Right atrium auricular region (tissue), 2 donors: ENCODE results near the gene COL4A2. TPM values are rescaled to one million over a fixed set of nuclear protein-coding genes. Genes with fewer than 3 reads are reported as not detected.

ENCODE experiments used
- DNase-seq: peaks from one replicate; pipeline ENCODE4 v3.0.0-alpha.2; 2019; ENCODE audit warnings: low spot score
- H3K27ac ChIP-seq, 2 donors: fragments of 200-600 bp; sonication (generic); 1 replicate in 1 of 2; 2 replicates in 1 of 2; pipeline ENCODE4 v1.5.1; 2016 to 2019
- H3K27me3 ChIP-seq, 2 donors: fragments of 200-600 bp; sonication (generic); one replicate each; pipeline versions ENCODE4 v1.5.1 to v1.6.0; 2017 to 2019
- H3K36me3 ChIP-seq: fragments of 200-600 bp; sonication (generic); one replicate; pipeline ENCODE4 v1.5.1; 2016
- H3K4me1 ChIP-seq, 2 donors: fragments of 200-600 bp; sonication (generic); one replicate each; pipeline versions ENCODE4 v1.5.1 to v1.6.0; 2017 to 2019
- H3K4me3 ChIP-seq, 2 donors: fragments of 200-600 bp; sonication (generic); 1 replicate in 1 of 2; 2 replicates in 1 of 2; pipeline ENCODE4 v1.5.1; 2017 to 2019; ENCODE audit warnings: mild to moderate bottlenecking in 1 of 2, moderate library complexity in 1 of 2
- H3K9me3 ChIP-seq, 2 donors: fragments of 200-600 bp; sonication (generic); one replicate each; pipeline ENCODE4 v1.5.1; 2019
- total RNA-seq, 2 donors: library from RNA; depleted of rRNA; stranded (reverse); fragments of >200 nt; gene quantifications; one replicate each; pipeline ENCODE4 v1.1.0, GENCODE V29; 2016
- TF ChIP-seq, protein P1 (sequence below), 2 donors: fragments of 200-600 bp; sonication (generic); IDR thresholded peaks; one replicate each; pipeline ENCODE4 v1.5.1; 2019; ENCODE audit warnings: antibody characterized with exemption in 2 of 2

The COL4A2 gene
- total RNA-seq, 2 donors from 2014 or later: 141 to 153 TPM

DNA sequence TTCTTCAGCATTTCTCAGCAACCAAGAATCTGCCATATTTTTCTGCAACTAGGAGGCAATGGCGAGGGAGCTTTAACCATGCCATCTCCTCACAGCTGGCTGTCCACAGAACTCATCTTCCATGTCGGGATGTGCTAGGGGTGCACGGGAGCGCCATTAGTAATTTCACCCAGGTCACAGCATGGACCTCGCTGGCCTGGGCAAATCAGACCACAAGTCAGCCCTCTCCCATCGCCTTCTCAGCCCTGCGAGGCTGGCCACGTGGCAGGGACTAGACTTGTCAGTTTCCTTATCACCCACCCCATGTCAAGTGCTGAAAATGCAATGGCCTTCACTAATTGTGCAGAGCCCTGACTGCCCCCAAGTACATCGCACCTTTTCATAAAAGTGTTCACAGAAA lies 15.8 kb upstream of the COL4A2 start:
- no peaks in the 10 kb centered on the region for H3K9me3 ChIP-seq
- TF ChIP-seq, protein P1, sequence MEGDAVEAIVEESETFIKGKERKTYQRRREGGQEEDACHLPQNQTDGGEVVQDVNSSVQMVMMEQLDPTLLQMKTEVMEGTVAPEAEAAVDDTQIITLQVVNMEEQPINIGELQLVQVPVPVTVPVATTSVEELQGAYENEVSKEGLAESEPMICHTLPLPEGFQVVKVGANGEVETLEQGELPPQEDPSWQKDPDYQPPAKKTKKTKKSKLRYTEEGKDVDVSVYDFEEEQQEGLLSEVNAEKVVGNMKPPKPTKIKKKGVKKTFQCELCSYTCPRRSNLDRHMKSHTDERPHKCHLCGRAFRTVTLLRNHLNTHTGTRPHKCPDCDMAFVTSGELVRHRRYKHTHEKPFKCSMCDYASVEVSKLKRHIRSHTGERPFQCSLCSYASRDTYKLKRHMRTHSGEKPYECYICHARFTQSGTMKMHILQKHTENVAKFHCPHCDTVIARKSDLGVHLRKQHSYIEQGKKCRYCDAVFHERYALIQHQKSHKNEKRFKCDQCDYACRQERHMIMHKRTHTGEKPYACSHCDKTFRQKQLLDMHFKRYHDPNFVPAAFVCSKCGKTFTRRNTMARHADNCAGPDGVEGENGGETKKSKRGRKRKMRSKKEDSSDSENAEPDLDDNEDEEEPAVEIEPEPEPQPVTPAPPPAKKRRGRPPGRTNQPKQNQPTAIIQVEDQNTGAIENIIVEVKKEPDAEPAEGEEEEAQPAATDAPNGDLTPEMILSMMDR (IDR thresholded peaks at IDR 0.05): no peak
- H3K4me1 ChIP-seq: peaks cover 0 to 54% of the 10 kb centered on the region in 2 donors
- H3K36me3 ChIP-seq: peaks cover 8% of the 10 kb centered on the region
- no peaks in the 10 kb centered on the region for H3K27me3 ChIP-seq
- no peak overlapping the region for H3K4me3 ChIP-seq
- no peak for DNase-seq
- H3K27ac ChIP-seq: peak overlapping the region in 1 of 2 donors; percentile 7

DNA sequence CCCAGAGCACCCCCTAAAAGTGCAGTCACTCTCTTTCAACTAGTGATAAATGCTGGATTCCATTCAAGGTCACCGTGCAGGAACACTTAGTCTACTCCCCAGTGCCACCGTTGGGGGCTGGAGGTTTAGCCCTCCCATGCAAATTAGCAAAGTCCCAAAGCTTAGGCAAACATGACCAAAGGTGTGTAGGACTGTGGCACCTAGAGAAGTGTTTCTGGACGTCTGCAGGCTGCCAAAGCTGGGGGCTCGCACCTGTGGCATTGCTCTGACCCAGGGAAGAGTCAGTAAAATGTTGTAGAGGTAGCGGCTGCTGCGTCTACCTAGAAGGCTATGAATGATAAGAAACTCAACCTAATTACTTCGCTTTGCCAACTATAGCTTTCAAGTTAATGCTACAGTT lies 14.0 kb upstream of the COL4A2 start:
- Histone ChIP-seq H3K36me3 (peaks cover 8% of the 10 kb centered on the region), H3K27ac (peak overlapping the region; percentile 37 to 74), H3K9me3 (no peaks in the 10 kb centered on the region), H3K4me1 (peaks cover 0 to 53% of the 10 kb centered on the region in 2 donors), H3K27me3 (no peaks in the 10 kb centered on the region), H3K4me3 (no peak overlapping the region)
- DNase-seq: peak; percentile 55
- TF ChIP-seq, protein P1 (IDR thresholded peaks at IDR 0.05): no peak

DNA sequence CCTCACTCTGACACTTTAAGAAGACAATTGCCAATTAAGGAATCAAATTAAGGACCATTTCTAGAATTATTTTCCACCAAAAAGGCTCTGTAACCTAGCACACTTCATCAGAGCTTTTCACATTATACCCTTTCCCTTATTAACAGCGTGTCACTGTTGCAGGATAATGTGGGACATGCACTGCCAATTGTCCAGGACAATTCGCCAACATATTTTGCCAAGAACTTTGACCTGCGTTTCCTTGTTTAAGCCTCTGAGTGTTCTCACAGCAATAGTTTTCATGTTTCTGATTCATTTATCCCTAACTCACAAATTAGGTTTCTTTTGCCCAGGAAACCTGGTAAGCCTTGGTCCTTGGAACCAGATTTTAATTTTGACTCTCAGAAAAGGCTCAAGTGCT lies 13.4 kb upstream of the COL4A2 start:
- Histone ChIP-seq H3K27me3 (no peaks in the 10 kb centered on the region), H3K4me3 (no peak overlapping the region), H3K4me1 (peaks cover 0 to 59% of the 10 kb centered on the region in 2 donors), H3K9me3 (no peaks in the 10 kb centered on the region), H3K36me3 (peaks cover 8% of the 10 kb centered on the region), H3K27ac (peak overlapping the region; percentile 37 to 74)
- DNase-seq: peak; percentile 50
- TF ChIP-seq, protein P1 (IDR thresholded peaks at IDR 0.05): no peak

DNA sequence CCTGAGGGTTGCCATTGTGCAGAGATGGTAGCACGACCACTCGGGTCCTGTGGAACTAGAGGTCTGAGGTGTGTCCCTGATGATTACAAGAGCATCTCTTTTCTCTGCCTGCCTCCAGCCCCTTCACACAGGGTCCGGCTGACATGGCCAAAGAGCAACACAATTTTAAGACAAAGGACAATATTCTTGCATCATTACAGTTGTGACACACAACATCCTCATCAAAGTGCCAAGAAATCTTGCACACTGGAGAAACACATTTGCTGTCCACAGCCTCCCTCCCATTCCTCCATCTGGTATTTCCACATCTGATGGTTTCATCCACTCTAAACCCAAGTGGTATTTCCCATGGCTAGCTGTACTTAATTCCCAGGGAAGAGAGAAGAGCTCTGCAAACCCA lies 12.9 kb upstream of the COL4A2 start:
- H3K9me3 ChIP-seq: no peaks in the 10 kb centered on the region
- peak; percentile 60 for DNase-seq
- H3K27ac ChIP-seq: peak overlapping the region; percentile 37 to 74
- H3K4me3 ChIP-seq: no peak overlapping the region
- H3K36me3 ChIP-seq: peaks cover 7% of the 10 kb centered on the region
- peaks cover 0 to 64% of the 10 kb centered on the region in 2 donors for H3K4me1 ChIP-seq
- TF ChIP-seq, protein P1 (IDR thresholded peaks at IDR 0.05): no peak
- no peaks in the 10 kb centered on the region for H3K27me3 ChIP-seq

DNA sequence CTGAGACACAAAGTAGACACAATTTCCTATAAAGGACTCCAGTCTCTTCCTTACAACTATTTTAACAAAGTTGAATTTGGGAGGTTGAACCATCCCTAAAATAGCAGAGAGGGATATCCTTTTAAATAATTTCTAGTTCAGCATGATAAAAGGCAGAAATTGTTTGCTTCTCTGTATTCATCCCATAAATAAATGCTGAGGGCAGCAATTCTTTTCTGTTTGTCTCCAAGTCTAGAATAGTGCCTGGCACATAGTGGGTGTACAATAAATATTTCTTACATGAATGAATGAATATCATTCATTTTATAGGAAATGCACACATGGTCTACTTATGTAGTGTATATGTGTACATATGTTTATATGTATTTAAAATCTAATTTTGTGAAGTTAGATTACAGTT lies 12.5 kb upstream of the COL4A2 start:
- Histone ChIP-seq H3K27ac (peak overlapping the region in 1 of 2 donors; percentile 74), H3K4me1 (peaks cover 0 to 69% of the 10 kb centered on the region in 2 donors), H3K9me3 (no peaks in the 10 kb centered on the region), H3K27me3 (no peaks in the 10 kb centered on the region), H3K36me3 (peaks cover 2% of the 10 kb centered on the region), H3K4me3 (no peak overlapping the region)
- TF ChIP-seq, protein P1 (IDR thresholded peaks at IDR 0.05): no peak
- DNase-seq: no peak

DNA sequence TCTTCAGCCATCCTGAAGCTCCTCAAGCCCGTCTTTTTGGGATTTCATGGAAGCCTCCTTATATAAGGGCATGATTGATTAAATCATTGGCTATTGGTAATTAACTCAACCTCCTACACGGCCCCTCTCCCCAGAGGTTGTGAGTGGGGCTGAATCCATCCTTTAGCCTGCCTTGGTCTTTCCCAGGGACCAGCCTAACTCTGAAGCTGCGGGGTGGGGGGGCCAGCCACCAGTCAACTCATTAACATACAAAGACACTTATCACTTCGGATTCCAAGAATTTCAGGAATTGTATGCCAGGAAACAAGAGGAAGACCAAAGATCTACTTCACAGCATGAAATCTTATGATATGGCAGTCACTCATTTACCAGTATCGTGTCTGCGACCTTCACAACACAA lies 10.1 kb upstream of the COL4A2 start:
- peak overlapping the region in 1 of 2 donors; percentile 27 for H3K27ac ChIP-seq
- no peaks in the 10 kb centered on the region for H3K9me3 ChIP-seq
- peak; percentile 57 for DNase-seq
- H3K4me1 ChIP-seq: peaks cover 0 to 87% of the 10 kb centered on the region in 2 donors
- H3K4me3 ChIP-seq: no peak overlapping the region
- TF ChIP-seq, protein P1 (IDR thresholded peaks at IDR 0.05): no peak
- peaks cover 6% of the 10 kb centered on the region for H3K36me3 ChIP-seq
- H3K27me3 ChIP-seq: no peaks in the 10 kb centered on the region
